Type B pancreatic cell (in vitro differentiated cells): ENCODE measurements around the gene RIPPLY1. TPM values are rescaled to one million over a fixed set of nuclear protein-coding genes. Genes with fewer than 3 reads are reported as not detected.
A peak's percentile ranks its signal among the peaks of the same experiment; 100 is the strongest.
"Not testable (repeated sequence)": the region's sequence is repeated elsewhere in the genome, so short reads cannot be mapped to it uniquely, and the experiment has no call there.

ENCODE experiments used
- DNase-seq: peaks from one replicate; pipeline ENCODE4 v3.0.0; 2021; ENCODE audit warnings: mixed read lengths; ENCODE audit not compliant: unreplicated experiment; ENCODE audit errors: extremely low spot score
- H3K27ac Mint-ChIP-seq: 2 replicates; pipeline ENCODE4 v1.8.0; 2021; ENCODE audit warnings: mild to moderate bottlenecking, mixed read lengths
- H3K27me3 Mint-ChIP-seq: 2 replicates; pipeline ENCODE4 v1.8.0; 2021; ENCODE audit warnings: mixed read lengths
- H3K36me3 Mint-ChIP-seq: 2 replicates; pipeline ENCODE4 v1.8.0; 2021; ENCODE audit warnings: mixed read lengths
- H3K4me1 Mint-ChIP-seq: one replicate; pipeline ENCODE4 v1.8.0; 2021; ENCODE audit warnings: mixed read lengths; ENCODE audit not compliant: unreplicated experiment
- H3K4me3 Mint-ChIP-seq: 2 replicates; pipeline ENCODE4 v1.8.0; 2021; ENCODE audit warnings: mild to moderate bottlenecking, mixed read lengths
- H3K9me3 Mint-ChIP-seq: 2 replicates; pipeline ENCODE4 v1.8.0; 2021; ENCODE audit warnings: mixed read lengths
- total RNA-seq: library from RNA; stranded (reverse); gene quantifications from 2 replicates; pipeline ENCODE4 v1.2.1, GENCODE V29; 2021; ENCODE audit warnings: low replicate concordance
- TF ChIP-seq, protein P1 (sequence below): fragments of 200-600 bp; sonication (generic); conservative IDR thresholded peaks from 2 replicates; pipeline ENCODE4 v1.5.0; 2021; ENCODE audit warnings: antibody characterized with exemption, mild to moderate bottlenecking

Gene RIPPLY1
- total RNA-seq, 1 donor from 2014 or later = 3.4 TPM

DNA sequence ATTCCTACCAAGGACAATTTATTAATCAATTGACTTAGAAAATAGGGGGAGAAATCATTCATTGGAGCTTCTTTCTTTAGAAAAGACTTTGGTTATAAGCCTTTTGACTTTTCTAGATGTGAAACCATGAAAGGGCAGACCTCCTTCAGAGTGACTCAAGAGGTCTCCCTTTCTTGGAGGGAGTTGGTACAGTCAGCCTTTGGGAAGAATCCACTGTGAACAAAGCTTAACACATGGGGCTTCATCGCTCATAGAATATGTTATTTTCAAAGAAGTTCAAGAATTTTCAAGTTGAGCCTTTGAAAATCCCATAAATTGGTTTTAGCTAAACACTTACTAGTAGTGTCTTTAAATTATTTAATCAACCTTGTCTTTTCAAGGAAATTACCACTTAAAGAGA lies 28.0 kb downstream of the RIPPLY1 start:
- no peak for DNase-seq
- no peaks in the 10 kb centered on the region for H3K4me1 Mint-ChIP-seq
- no peaks in the 10 kb centered on the region for H3K27me3 Mint-ChIP-seq
- no peak overlapping the region for H3K27ac Mint-ChIP-seq
- TF ChIP-seq, protein P1, sequence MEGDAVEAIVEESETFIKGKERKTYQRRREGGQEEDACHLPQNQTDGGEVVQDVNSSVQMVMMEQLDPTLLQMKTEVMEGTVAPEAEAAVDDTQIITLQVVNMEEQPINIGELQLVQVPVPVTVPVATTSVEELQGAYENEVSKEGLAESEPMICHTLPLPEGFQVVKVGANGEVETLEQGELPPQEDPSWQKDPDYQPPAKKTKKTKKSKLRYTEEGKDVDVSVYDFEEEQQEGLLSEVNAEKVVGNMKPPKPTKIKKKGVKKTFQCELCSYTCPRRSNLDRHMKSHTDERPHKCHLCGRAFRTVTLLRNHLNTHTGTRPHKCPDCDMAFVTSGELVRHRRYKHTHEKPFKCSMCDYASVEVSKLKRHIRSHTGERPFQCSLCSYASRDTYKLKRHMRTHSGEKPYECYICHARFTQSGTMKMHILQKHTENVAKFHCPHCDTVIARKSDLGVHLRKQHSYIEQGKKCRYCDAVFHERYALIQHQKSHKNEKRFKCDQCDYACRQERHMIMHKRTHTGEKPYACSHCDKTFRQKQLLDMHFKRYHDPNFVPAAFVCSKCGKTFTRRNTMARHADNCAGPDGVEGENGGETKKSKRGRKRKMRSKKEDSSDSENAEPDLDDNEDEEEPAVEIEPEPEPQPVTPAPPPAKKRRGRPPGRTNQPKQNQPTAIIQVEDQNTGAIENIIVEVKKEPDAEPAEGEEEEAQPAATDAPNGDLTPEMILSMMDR = no peak
- H3K4me3 Mint-ChIP-seq = no peak overlapping the region
- no peaks in the 10 kb centered on the region for H3K9me3 Mint-ChIP-seq
- no peaks in the 10 kb centered on the region for H3K36me3 Mint-ChIP-seq

DNA sequence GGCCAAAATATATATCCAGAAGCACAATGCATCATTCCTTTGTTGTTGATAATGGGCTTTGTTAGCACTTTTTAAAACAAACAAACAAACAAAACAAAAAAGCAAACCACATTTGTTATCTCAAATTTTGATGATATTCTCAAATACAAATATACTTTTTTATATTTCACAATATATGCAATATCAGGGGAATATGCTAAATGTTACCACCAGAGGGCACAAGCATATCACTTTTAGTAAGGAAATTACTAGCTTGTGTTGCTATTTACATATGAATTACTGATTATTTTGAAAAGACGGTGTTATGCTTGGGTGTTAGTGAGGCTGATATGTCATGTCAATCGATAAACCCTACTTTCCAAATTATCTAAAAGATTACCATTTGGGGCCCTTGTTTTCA lies 29.1 kb downstream of the RIPPLY1 start:
- TF ChIP-seq, protein P1 = peak; percentile 79
- H3K27me3 Mint-ChIP-seq = no peaks in the 10 kb centered on the region
- DNase-seq = no peak
- no peaks in the 10 kb centered on the region for H3K4me1 Mint-ChIP-seq
- H3K27ac Mint-ChIP-seq = no peak overlapping the region
- no peaks in the 10 kb centered on the region for H3K9me3 Mint-ChIP-seq
- H3K36me3 Mint-ChIP-seq = no peaks in the 10 kb centered on the region
- no peak overlapping the region for H3K4me3 Mint-ChIP-seq

DNA sequence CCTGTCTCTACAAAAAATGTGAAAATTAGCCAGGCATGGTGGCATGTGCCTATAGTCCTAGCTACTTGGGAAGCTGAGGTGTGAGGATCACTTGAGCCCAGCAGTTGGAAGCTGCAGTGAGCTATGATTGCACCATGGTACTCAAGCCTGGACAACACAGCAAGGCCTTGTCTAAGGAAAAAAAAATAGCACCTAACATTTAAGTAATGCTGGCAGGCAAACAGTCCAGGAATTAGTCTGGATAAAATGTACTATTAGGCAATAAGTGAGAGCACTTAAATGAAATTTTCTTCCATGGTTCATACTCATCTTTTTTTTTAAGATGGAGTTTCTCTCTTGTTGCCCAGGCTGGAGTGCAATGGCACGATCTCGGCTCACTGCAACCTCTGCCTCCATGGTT lies 30.3 kb downstream of the RIPPLY1 start:
- H3K27me3 Mint-ChIP-seq, H3K9me3 Mint-ChIP-seq, H3K27ac Mint-ChIP-seq, DNase-seq, H3K4me1 Mint-ChIP-seq, H3K36me3 Mint-ChIP-seq, H3K4me3 Mint-ChIP-seq: not testable (repeated sequence)

DNA sequence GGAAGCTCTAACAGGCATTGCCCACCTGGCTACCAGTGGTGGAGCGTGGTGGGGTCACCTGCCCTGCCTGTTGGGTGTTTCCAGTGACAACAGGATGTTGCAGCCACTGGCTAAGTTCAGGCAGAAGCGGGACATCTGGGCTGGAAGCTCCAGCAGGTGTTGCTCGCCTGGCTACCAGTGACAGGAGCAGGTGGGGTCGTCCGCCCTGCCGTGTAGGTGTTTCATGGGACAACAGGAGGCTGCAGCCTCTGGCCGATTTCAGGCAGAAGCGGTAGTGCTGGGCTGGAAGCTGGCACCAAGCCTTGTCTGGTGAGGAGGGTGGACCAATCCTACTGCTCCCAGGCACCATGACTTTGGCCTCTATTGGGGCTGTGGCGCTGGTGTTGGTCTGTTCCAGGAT lies 39.4 kb downstream of the RIPPLY1 start:
- Mint-ChIP-seq H3K9me3 (no peaks in the 10 kb centered on the region), H3K36me3 (no peaks in the 10 kb centered on the region), H3K4me3 (no peak overlapping the region), H3K27me3 (no peaks in the 10 kb centered on the region), H3K27ac (no peak overlapping the region), H3K4me1 (no peaks in the 10 kb centered on the region)
- TF ChIP-seq, protein P1 = no peak
- DNase-seq = no peak

DNA sequence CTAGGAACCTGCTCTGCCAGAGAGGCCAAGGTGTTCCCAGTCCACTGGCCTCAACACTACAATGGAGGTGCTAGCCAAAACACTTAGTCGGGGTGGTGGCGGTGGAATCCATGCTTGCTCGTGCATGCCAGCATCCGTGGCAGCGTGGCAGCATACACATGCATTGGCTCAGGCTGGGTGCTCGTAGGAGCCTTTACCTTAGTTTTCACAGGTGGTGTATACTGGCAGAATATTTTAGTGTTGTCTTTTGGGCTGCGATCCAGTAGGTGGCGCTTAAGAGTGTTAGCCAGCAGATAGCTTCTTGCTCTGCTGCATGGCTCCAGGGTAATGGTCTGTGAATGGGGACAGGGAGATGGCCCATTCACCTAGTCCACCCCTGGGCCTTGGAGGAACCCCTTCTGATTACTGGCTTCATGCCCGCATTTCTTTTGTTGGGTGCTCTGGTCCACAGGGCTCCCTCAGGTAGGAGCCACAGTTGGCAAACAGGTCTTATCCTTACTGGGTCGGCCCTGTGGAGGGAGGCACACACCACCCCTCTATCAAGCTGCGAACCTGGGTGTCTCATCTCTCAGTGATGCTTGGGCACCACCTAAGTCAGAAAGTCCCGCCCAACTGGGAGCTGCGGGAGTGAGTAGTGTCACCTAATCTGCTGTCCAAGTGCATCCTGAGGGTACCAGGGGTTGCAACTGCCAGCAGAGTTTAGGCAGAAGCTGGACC lies 40.0 kb downstream of the RIPPLY1 start:
- no peaks in the 10 kb centered on the region for H3K9me3 Mint-ChIP-seq
- H3K27ac Mint-ChIP-seq = no peak overlapping the region
- TF ChIP-seq, protein P1 = peak; percentile 62
- no peaks in the 10 kb centered on the region for H3K4me1 Mint-ChIP-seq
- no peaks in the 10 kb centered on the region for H3K36me3 Mint-ChIP-seq
- no peaks in the 10 kb centered on the region for H3K27me3 Mint-ChIP-seq
- no peak overlapping the region for H3K4me3 Mint-ChIP-seq
- no peak for DNase-seq

Other genes with a start within 250 kb of the RIPPLY1 start
- gene RNF128, start 176.6 kb downstream of the RIPPLY1 start, total RNA-seq = 14.8 and 29.4 TPM in 2 replicates
- gene TBC1D8B, start 100.7 kb downstream of the RIPPLY1 start, total RNA-seq = 6.9 and 10.6 TPM in 2 replicates
- gene CLDN2, start 17.1 kb upstream of the RIPPLY1 start, total RNA-seq = 4.7 and 4.9 TPM in 2 replicates
- 18.1 and 28.8 TPM in 2 replicates for gene MORC4, start 96.9 kb upstream of the RIPPLY1 start, total RNA-seq
- gene RBM41, start 215.5 kb upstream of the RIPPLY1 start, total RNA-seq = 22.9 and 23.8 TPM in 2 replicates